ENCODE results near the gene SMPD2.

SMPD2 gene

DNA sequence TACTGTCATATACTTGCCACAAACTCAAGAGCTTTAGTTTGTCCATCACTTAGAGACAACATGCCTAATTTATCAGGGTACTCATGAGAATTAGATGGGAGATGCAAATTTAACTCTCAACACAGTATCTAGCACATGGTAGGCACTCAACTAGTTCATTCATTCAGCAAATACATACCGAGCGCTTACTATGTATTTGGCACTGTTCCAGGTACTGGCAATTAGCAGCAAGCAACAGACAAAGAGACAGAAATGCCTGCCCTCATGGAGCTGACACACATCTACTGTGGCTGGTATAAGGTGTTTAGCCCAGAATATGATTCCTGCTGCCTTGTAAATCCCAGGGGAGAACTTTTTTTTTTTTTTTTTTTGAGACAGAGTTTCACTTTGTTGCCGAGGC, 10.3 kb downstream of the SMPD2 start:
- no peak overlapping the region for H3K4me3 ChIP-seq (ENCODE audit: low read depth, low read length)
- no peak for DNase-seq (ENCODE audit: low read depth)
- TF ChIP-seq, protein P1, sequence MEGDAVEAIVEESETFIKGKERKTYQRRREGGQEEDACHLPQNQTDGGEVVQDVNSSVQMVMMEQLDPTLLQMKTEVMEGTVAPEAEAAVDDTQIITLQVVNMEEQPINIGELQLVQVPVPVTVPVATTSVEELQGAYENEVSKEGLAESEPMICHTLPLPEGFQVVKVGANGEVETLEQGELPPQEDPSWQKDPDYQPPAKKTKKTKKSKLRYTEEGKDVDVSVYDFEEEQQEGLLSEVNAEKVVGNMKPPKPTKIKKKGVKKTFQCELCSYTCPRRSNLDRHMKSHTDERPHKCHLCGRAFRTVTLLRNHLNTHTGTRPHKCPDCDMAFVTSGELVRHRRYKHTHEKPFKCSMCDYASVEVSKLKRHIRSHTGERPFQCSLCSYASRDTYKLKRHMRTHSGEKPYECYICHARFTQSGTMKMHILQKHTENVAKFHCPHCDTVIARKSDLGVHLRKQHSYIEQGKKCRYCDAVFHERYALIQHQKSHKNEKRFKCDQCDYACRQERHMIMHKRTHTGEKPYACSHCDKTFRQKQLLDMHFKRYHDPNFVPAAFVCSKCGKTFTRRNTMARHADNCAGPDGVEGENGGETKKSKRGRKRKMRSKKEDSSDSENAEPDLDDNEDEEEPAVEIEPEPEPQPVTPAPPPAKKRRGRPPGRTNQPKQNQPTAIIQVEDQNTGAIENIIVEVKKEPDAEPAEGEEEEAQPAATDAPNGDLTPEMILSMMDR (IDR thresholded peaks at IDR 0.05; ENCODE audit: low read depth, low read length) = no peak
- TF ChIP-seq, protein P2, sequence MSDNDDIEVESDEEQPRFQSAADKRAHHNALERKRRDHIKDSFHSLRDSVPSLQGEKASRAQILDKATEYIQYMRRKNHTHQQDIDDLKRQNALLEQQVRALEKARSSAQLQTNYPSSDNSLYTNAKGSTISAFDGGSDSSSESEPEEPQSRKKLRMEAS (IDR thresholded peaks at IDR 0.05; ENCODE audit: low read depth, low read length) = no peak
- TF ChIP-seq POLR2A (IDR thresholded peaks at IDR 0.05; ENCODE audit: extremely low read depth, insufficient read length) = no peak
- no peak for TF ChIP-seq MYC (IDR thresholded peaks at IDR 0.05; ENCODE audit: low read depth, low read length)

DNA sequence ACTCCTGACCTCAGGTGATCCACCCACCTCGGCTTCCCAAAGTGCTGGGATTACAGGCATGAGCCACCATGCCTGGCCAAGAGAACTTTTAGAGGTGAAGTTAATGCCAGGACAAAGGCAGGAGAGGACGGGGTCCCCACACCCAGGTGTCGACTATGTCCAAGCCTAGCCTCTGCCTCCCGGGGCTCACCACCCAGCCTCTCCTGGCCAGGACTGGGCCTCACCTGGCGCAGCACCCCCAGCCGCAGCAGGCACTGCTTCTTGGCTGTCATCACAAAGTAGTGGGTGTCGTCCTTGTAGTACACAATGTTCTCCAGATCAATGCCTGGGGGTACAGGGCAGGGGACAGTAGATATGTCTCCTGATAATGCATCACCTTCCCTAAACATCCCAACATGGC, 10.9 kb downstream of the SMPD2 start:
- no peak for DNase-seq (ENCODE audit: low read depth)
- H3K4me3 ChIP-seq (ENCODE audit: low read depth, low read length) = no peak overlapping the region
- TF ChIP-seq, protein P1 (IDR thresholded peaks at IDR 0.05; ENCODE audit: low read depth, low read length) = no peak
- TF ChIP-seq POLR2A (IDR thresholded peaks at IDR 0.05; ENCODE audit: extremely low read depth, insufficient read length) (no peak), MYC (IDR thresholded peaks at IDR 0.05; ENCODE audit: low read depth, low read length) (no peak)
- TF ChIP-seq, protein P2 (IDR thresholded peaks at IDR 0.05; ENCODE audit: low read depth, low read length) = no peak

DNA sequence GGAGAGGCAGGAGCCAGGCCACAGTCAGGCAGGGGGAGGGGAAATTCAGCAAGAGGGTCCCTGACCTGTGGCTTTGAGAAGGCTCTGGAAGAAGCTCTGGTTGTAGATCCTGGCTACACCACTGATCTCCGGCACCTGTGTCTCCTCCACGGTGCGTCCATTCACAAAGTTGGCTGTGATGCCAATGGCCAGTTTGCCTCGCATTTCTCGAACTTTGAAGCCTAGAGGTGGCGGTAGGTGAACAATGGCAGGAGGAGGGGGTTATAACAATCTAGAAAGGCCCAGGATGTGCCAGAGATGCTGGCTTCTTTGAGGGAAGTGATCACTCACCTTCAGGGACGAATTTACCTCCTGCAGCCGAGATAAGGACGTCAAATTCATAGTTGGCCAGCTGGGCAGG, 11.7 kb downstream of the SMPD2 start:
- no peak overlapping the region for H3K4me3 ChIP-seq (ENCODE audit: low read depth, low read length)
- no peak for DNase-seq (ENCODE audit: low read depth)
- TF ChIP-seq MYC (IDR thresholded peaks at IDR 0.05; ENCODE audit: low read depth, low read length) (no peak), POLR2A (IDR thresholded peaks at IDR 0.05; ENCODE audit: extremely low read depth, insufficient read length) (no peak)
- TF ChIP-seq, protein P2 (IDR thresholded peaks at IDR 0.05; ENCODE audit: low read depth, low read length) = no peak
- TF ChIP-seq, protein P1 (IDR thresholded peaks at IDR 0.05; ENCODE audit: low read depth, low read length) = no peak

DNA sequence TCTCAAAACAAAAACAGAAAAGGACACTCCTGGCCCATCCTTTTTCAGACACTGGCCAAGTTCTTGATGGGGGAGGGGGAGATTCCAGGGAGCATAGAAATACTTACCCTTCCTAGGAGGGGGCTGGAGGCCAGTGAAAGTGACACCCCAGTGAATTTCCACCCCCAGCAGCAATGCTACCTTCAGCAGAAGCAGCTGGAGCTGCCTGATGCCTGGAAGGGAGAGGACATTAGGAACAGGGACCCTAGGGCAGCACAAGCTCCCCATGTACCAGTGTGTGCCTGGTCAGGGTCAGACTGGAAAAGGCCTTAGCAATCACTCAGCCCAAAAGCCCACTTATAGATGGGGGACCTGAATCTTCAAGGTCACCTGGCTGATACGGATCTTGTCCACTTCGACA, 12.6 kb downstream of the SMPD2 start:
- TF ChIP-seq, protein P1 (IDR thresholded peaks at IDR 0.05; ENCODE audit: low read depth, low read length) = no peak
- no peak for TF ChIP-seq MYC (IDR thresholded peaks at IDR 0.05; ENCODE audit: low read depth, low read length)
- TF ChIP-seq, protein P2 (IDR thresholded peaks at IDR 0.05; ENCODE audit: low read depth, low read length) = no peak
- DNase-seq (ENCODE audit: low read depth) = no peak
- no peak overlapping the region for H3K4me3 ChIP-seq (ENCODE audit: low read depth, low read length)

DNA sequence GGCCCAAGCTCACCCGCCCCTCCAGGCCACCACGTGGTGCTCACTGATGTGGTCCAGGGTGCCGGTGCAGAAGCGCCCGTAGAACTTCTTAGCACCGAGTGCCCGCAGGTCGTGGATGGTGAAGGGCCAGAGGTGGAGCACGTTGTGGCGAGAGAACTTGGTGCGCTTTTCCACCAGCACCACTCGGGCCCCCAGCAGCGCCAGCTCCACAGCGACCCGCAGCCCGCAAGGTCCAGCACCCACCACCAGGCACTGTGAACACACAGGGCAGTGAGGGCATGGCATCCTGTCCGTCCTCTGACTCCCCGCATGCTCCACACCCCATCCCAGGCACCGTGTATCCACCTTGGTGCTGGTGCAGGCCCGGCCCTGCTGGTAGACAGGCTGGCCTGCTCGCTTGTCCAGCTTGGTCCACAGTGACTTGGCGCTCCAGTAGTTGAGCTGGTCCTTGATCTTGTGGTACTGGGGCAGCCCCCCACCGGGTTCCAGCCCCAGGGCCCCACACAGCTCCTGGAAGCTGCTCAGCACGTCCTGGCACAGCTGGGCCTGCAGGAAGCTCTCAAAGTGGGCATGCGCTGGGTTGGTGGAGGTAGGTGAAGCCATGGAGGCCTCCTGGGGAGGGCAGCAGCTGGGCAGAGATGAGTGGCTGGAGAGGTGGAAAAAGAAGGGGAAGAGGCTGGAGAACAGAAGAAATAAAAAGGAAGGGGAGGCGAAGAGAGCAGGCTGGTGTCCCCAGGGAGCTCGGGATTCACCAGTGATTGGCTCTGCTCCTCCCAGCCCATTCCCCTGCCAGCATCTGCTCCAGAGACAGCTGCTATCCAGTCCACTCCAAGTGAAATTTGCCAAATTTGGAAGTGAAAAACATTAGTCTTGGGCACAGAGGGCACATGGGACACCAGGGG, 13.3 kb downstream of the SMPD2 start:
- peak; percentile 67 for DNase-seq (ENCODE audit: low read depth)
- TF ChIP-seq, protein P2 (IDR thresholded peaks at IDR 0.05; ENCODE audit: low read depth, low read length) = no peak
- TF ChIP-seq, protein P1 (IDR thresholded peaks at IDR 0.05; ENCODE audit: low read depth, low read length) = no peak
- TF ChIP-seq MYC (IDR thresholded peaks at IDR 0.05; ENCODE audit: low read depth, low read length) (no peak), POLR2A (IDR thresholded peaks at IDR 0.05; ENCODE audit: extremely low read depth, insufficient read length) (no peak)
- peak overlapping the region; percentile 73 for H3K4me3 ChIP-seq (ENCODE audit: low read depth, low read length)

Data from NB4 (cell line).